M059J (cell line): ENCODE results near the gene CAPN9. TPM values are rescaled to one million over a fixed set of nuclear protein-coding genes. Genes with fewer than 3 reads are reported as not detected.
"Not testable (repeated sequence)": the region's sequence is repeated elsewhere in the genome, so short reads cannot be mapped to it uniquely, and the experiment has no call there.

ENCODE experiments used
- DNase-seq: peaks from one replicate; pipeline ENCODE4 v3.0.0-alpha.2; 2012; ENCODE audit warnings: low read depth
- total RNA-seq: library from RNA; depleted of rRNA; stranded (reverse); fragments of >200 nt; shearing (Covaris generic); gene quantifications from 2 replicates; pipeline ENCODE4 v1.2.3, GENCODE V29; 2014

The CAPN9 gene
- total RNA-seq, 1 experiment from 2014 or later: not detected

- DNase-seq: no peak
Observed at GRCh38 chr1:230710543-230710904, 36.7 kb upstream of the CAPN9 start.

GRCh38 chr1:230711245-230711644 is 35.9 kb upstream of the CAPN9 start:
- no peak for DNase-seq

- DNase-seq: no peak
Observed at GRCh38 chr1:230712470-230712942, 34.7 kb upstream of the CAPN9 start.

- no peak for DNase-seq
Observed at GRCh38 chr1:230713138-230713537, 34.0 kb upstream of the CAPN9 start.

- DNase-seq: no peak
Observed at GRCh38 chr1:230713547-230713914, 33.7 kb upstream of the CAPN9 start.

GRCh38 chr1:230713915-230714764 is 33.0 kb upstream of the CAPN9 start, which contains the start of gene AGT:
Gene AGT (minus strand): TSS chr1:230714122. CDS start chr1:230710823, 3,299 bp downstream.
- DNase-seq: peak; percentile 81

- no peak for DNase-seq
Observed at GRCh38 chr1:230715510-230715909, 31.7 kb upstream of the CAPN9 start.

GRCh38 chr1:230716453-230716852 is 30.7 kb upstream of the CAPN9 start:
- DNase-seq: not testable (repeated sequence)

- no peak for DNase-seq
Observed at GRCh38 chr1:230717251-230717650, 29.9 kb upstream of the CAPN9 start.

GRCh38 chr1:230721849-230722522 is 25.2 kb upstream of the CAPN9 start:
- DNase-seq: not testable (repeated sequence)

GRCh38 chr1:230725256-230726012 is 21.8 kb upstream of the CAPN9 start:
- DNase-seq: no peak

- no peak for DNase-seq
Observed at GRCh38 chr1:230728710-230729392, 18.3 kb upstream of the CAPN9 start.

GRCh38 chr1:230730977-230731376 is 16.2 kb upstream of the CAPN9 start:
- DNase-seq: no peak

- no peak for DNase-seq
Observed at GRCh38 chr1:230735447-230735846, 11.7 kb upstream of the CAPN9 start.

- DNase-seq: no peak
Observed at GRCh38 chr1:230737622-230738262, 9.4 kb upstream of the CAPN9 start.

GRCh38 chr1:230739564-230740290 is 7.5 kb upstream of the CAPN9 start:
- DNase-seq: no peak

GRCh38 chr1:230743899-230744298 is 3.3 kb upstream of the CAPN9 start:
- no peak for DNase-seq

- peak; percentile 44 for DNase-seq
Observed at GRCh38 chr1:230744382-230744781, 2.8 kb upstream of the CAPN9 start.

- no peak for DNase-seq
Observed at GRCh38 chr1:230745071-230745470, 2.1 kb upstream of the CAPN9 start.

GRCh38 chr1:230746617-230747016 is 571 bp upstream of the CAPN9 start:
- DNase-seq: no peak
